Measurements from ENCODE around the gene SH2D7.

Gene SH2D7

DNA sequence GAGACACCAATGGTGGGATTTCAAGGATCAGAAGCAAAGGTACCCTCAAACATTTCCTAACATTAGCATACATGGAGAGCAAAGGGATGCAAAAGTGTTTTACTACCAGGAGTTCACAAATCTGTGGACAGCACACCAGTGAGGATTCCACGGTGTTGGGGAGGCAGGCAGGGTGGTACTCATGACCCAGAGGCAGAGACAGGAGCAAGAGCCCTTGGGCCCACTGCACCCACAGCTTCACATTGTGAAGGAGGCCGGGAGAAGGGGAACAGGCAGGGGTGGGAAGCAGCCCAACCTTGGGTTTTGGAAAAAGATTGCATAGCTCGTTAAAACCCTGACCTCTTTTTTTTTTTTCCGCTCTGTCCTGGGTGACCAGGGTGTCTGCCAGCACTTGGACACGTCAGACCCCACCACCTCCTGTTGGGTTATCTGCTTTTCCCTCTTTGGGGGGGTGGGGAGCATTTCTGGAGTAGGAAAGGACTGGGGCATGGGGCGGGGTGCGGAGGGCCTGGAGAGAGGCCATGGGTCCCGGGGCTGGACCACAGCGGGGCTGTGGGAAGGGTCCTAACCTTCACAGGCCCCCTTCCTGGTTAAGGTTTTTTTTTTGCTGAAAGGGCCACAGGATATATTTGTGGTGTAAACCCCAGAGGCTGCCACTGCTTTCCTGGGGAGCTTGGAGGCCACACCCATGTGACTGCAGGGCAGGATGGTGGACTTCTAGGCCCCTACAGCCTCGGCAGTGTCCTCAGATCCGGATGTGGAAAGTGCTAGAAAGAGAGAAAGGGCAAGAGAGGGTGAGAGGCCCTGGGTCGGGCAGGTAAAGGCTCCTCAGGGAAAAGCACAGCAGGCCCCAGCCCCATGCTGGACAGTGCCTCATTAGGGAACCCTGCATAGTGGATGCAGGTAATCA lies 12.5 kb downstream of the SH2D7 start:
- Histone ChIP-seq H3K4me1 (ENCODE audit: insufficient read depth, low read length, severe bottlenecking) (no peaks in the 10 kb centered on the region), H3K27me3 (ENCODE audit: insufficient read depth, low read length) (no peaks in the 10 kb centered on the region), H3F3A (ENCODE audit: insufficient read depth, low read length) (no peaks in the 10 kb centered on the region), H3K4me2 (ENCODE audit: low read length) (no peak overlapping the region), H4K20me1 (ENCODE audit: insufficient read depth, low read length) (no peaks in the 10 kb centered on the region), H3K27ac (ENCODE audit: low read depth, low read length, poor library complexity, severe bottlenecking) (no peak overlapping the region), H3K36me3 (ENCODE audit: insufficient read depth, low read length) (no peaks in the 10 kb centered on the region), H3K9me2 (ENCODE audit: low read depth, low read length) (no peaks in the 10 kb centered on the region), H2AFZ (ENCODE audit: low read length) (no peak overlapping the region), H3K4me3 (ENCODE audit: low read depth, low read length, poor library complexity, severe bottlenecking) (no peak overlapping the region), H3K9me3 (ENCODE audit: low read length) (no peaks in the 10 kb centered on the region), H3K79me2 (ENCODE audit: insufficient read depth, low read length) (no peaks in the 10 kb centered on the region), H3K9ac (ENCODE audit: low read length) (no peak overlapping the region)
- TF ChIP-seq EZH2 (IDR thresholded peaks at IDR 0.05; ENCODE audit: borderline replicate concordance, low read length): no peak
- TF ChIP-seq CTCF (IDR thresholded peaks at IDR 0.05; ENCODE audit: low read length): no peak

- no peaks in the 10 kb centered on the region for H3K27me3 ChIP-seq (ENCODE audit: insufficient read depth, low read length)
- H2AFZ ChIP-seq (ENCODE audit: low read length): no peak overlapping the region
- no peaks in the 10 kb centered on the region for H3F3A ChIP-seq (ENCODE audit: insufficient read depth, low read length)
- H3K4me2 ChIP-seq (ENCODE audit: low read length): no peak overlapping the region
- no peaks in the 10 kb centered on the region for H3K4me1 ChIP-seq (ENCODE audit: insufficient read depth, low read length, severe bottlenecking)
- TF ChIP-seq CTCF (IDR thresholded peaks at IDR 0.05; ENCODE audit: low read length) (no peak), EZH2 (IDR thresholded peaks at IDR 0.05; ENCODE audit: borderline replicate concordance, low read length) (no peak)
- no peak overlapping the region for H3K27ac ChIP-seq (ENCODE audit: low read depth, low read length, poor library complexity, severe bottlenecking)
- no peaks in the 10 kb centered on the region for H3K79me2 ChIP-seq (ENCODE audit: insufficient read depth, low read length)
- H3K9me3 ChIP-seq (ENCODE audit: low read length): no peaks in the 10 kb centered on the region
- H3K9ac ChIP-seq (ENCODE audit: low read length): no peak overlapping the region
- no peaks in the 10 kb centered on the region for H3K9me2 ChIP-seq (ENCODE audit: low read depth, low read length)
- H3K4me3 ChIP-seq (ENCODE audit: low read depth, low read length, poor library complexity, severe bottlenecking): no peak overlapping the region
- H3K36me3 ChIP-seq (ENCODE audit: insufficient read depth, low read length): no peaks in the 10 kb centered on the region
- no peaks in the 10 kb centered on the region for H4K20me1 ChIP-seq (ENCODE audit: insufficient read depth, low read length)
These were observed 13.3 kb downstream of the SH2D7 start for GRCh38 chr15:78105476-78106241.

DNA sequence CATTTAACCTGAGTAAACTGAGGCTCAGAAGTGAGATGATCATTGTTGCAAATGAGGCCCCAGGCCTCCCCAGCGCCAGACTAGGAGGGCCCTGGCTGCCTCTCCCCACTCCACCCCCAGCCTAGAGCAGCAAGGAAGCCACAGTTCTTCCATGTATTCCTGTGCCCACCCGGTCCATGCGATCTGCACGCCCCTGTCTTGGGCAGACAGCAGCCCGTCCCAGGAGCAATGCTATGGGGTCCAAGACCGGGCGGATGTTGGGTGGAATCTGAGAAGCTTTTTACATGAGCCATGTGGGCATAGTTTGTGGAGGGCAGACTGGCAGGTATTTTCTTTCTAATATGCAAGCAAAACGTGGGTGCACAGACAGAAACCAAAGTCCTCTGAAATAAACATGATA lies 15.1 kb downstream of the SH2D7 start:
- H3K36me3 ChIP-seq (ENCODE audit: insufficient read depth, low read length): no peaks in the 10 kb centered on the region
- no peaks in the 10 kb centered on the region for H3K79me2 ChIP-seq (ENCODE audit: insufficient read depth, low read length)
- no peaks in the 10 kb centered on the region for H3K27me3 ChIP-seq (ENCODE audit: insufficient read depth, low read length)
- H3F3A ChIP-seq (ENCODE audit: insufficient read depth, low read length): no peaks in the 10 kb centered on the region
- H3K4me3 ChIP-seq (ENCODE audit: low read depth, low read length, poor library complexity, severe bottlenecking): no peak overlapping the region
- H3K9ac ChIP-seq (ENCODE audit: low read length): no peak overlapping the region
- no peak overlapping the region for H3K27ac ChIP-seq (ENCODE audit: low read depth, low read length, poor library complexity, severe bottlenecking)
- H3K4me2 ChIP-seq (ENCODE audit: low read length): no peak overlapping the region
- TF ChIP-seq CTCF (IDR thresholded peaks at IDR 0.05; ENCODE audit: low read length): no peak
- TF ChIP-seq EZH2 (IDR thresholded peaks at IDR 0.05; ENCODE audit: borderline replicate concordance, low read length): no peak
- H3K9me2 ChIP-seq (ENCODE audit: low read depth, low read length): no peaks in the 10 kb centered on the region
- H4K20me1 ChIP-seq (ENCODE audit: insufficient read depth, low read length): no peaks in the 10 kb centered on the region
- no peaks in the 10 kb centered on the region for H3K4me1 ChIP-seq (ENCODE audit: insufficient read depth, low read length, severe bottlenecking)
- no peaks in the 10 kb centered on the region for H3K9me3 ChIP-seq (ENCODE audit: low read length)
- H2AFZ ChIP-seq (ENCODE audit: low read length): no peak overlapping the region

All from OCI-LY1 (cell line).